Measurements from ENCODE around the gene F7. TPM values are rescaled to one million over a fixed set of nuclear protein-coding genes. Genes with fewer than 3 reads are reported as not detected.

The F7 gene
- total and polyA plus RNA-seq, 2 donors (not counting 3 experiments of a cell fraction or from before 2014, with no cell fraction given), result not detected

DNA sequence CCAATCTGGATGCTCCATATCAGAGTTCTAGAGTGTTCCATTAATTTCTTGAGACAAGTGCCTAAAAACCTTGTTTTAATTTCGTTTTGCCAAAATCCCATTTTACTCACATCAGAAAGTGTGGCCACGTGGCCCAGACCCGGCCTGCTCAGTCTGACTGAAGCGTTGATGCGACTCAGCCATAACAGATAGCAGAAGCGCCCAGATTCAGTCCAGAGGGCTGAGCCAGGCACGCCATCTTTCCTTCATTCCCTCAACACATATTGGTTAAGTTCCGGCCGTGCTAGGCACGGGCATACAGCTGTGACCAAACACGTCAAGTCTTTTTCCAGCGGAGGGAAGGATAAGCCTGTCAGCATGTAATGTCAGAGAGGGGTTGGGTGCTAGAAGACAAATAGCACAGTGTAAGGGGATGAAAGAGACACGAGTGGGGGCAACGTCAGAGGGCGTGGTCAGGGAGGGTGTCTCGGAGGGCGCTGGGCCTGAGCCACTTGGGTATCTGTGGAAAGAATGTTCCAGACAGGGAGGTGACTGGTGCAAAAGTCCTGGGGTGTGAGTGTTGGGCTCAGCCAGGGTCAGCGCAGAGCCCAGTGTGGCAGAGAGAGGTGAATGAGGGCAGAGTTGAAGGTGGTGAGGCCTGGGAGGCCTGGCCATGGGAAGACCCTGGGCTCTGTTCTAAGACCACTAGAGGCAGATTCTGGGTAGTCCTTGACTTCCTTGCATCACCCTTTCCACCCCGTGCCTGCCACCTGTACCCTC is 20.1 kb downstream of the F7 start:
- dilution Hi-C loops (cut with MboI; ENCODE audit: extremely low pct_ligation_motif_present, low sequenced_read_pairs) (no loop called here), intact Hi-C loops (cut with micrococcal nuclease) (no loop called here)
- no peak overlapping the region for H3K9ac ChIP-seq (replicated peaks; ENCODE audit: extremely low read depth, insufficient read depth, low read length)
- no peak overlapping the region for H3K4me3 ChIP-seq (replicated peaks in 1 of 3; ENCODE audit: insufficient read depth in 1 of 3, low read depth in 1 of 3, low read length in 3 of 3)
- no peak overlapping the region for H3K27ac ChIP-seq (ENCODE audit: insufficient read depth, low read depth, low read length)
- no peaks in the 10 kb centered on the region for H3K4me1 ChIP-seq (ENCODE audit: control insufficient read depth, extremely low read depth, insufficient read depth, low read length)
- H3K9me3 ChIP-seq (replicated peaks; ENCODE audit: control insufficient read depth, insufficient read depth, low read length), result no peaks in the 10 kb centered on the region
- H3K36me3 ChIP-seq (ENCODE audit: control insufficient read depth in 2 of 2, extremely low read depth in 1 of 2, insufficient read depth in 2 of 2, low read length in 2 of 2), result no peaks in the 10 kb centered on the region
- no TSS peak for BruUV-seq (replicated peaks)
- FAIRE-seq (no peak), DNase-seq (ENCODE audit: low read depth, low spot score) (no peak)
- no peaks in the 10 kb centered on the region for H3K9me1 ChIP-seq (replicated peaks; ENCODE audit: control insufficient read depth, extremely low read depth, insufficient read depth, low read length)
- H3K27me3 ChIP-seq (ENCODE audit: control insufficient read depth in 2 of 2, insufficient read depth in 2 of 2, low read length in 2 of 2), result peaks cover 0 to 3% of the 10 kb centered on the region in 2 experiments
- TF ChIP-seq POLR2AphosphoS5 (IDR thresholded peaks at IDR 0.05; ENCODE audit: insufficient read depth, low read depth, low read length) (no peak), POLR2A (IDR thresholded peaks at IDR 0.05; ENCODE audit: low read depth, low read length) (no peak), MYC (IDR thresholded peaks at IDR 0.05; ENCODE audit: low read depth, low read length) (no peak), JUN (IDR thresholded peaks at IDR 0.05; ENCODE audit: borderline replicate concordance, insufficient read depth, insufficient read length, low read depth) (no peak), EZH2 (IDR thresholded peaks at IDR 0.05; ENCODE audit: borderline replicate concordance, low read depth, low read length, severe bottlenecking) (no peak), FOS (IDR thresholded peaks at IDR 0.05; ENCODE audit: borderline replicate concordance, insufficient read depth, low read length) (no peak), GATA2 (IDR thresholded peaks at IDR 0.05; ENCODE audit: insufficient read depth, insufficient read length, low read depth, low read length) (no peak)
- TF ChIP-seq, protein P1, sequence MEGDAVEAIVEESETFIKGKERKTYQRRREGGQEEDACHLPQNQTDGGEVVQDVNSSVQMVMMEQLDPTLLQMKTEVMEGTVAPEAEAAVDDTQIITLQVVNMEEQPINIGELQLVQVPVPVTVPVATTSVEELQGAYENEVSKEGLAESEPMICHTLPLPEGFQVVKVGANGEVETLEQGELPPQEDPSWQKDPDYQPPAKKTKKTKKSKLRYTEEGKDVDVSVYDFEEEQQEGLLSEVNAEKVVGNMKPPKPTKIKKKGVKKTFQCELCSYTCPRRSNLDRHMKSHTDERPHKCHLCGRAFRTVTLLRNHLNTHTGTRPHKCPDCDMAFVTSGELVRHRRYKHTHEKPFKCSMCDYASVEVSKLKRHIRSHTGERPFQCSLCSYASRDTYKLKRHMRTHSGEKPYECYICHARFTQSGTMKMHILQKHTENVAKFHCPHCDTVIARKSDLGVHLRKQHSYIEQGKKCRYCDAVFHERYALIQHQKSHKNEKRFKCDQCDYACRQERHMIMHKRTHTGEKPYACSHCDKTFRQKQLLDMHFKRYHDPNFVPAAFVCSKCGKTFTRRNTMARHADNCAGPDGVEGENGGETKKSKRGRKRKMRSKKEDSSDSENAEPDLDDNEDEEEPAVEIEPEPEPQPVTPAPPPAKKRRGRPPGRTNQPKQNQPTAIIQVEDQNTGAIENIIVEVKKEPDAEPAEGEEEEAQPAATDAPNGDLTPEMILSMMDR (IDR thresholded peaks at IDR 0.05; ENCODE audit: extremely low read depth in 1 of 2, insufficient read depth in 1 of 2, low read depth in 1 of 2, low read length in 2 of 2), result no peak
- TF ChIP-seq, protein P2, sequence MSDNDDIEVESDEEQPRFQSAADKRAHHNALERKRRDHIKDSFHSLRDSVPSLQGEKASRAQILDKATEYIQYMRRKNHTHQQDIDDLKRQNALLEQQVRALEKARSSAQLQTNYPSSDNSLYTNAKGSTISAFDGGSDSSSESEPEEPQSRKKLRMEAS (IDR thresholded peaks at IDR 0.05; ENCODE audit: insufficient read depth, insufficient read length), result no peak
- no peaks in the 10 kb centered on the region for H4K20me1 ChIP-seq (replicated peaks; ENCODE audit: control insufficient read depth, extremely low read depth, insufficient read depth, low read length)
- no peak overlapping the region for H2AFZ ChIP-seq (ENCODE audit: low read depth, low read length)
- CTCF ChIA-PET, result no interaction called here
- H3K79me2 ChIP-seq (ENCODE audit: control insufficient read depth, insufficient read depth, low read length), result no peaks in the 10 kb centered on the region
- POLR2A ChIA-PET, result no interaction called here
- no peak overlapping the region for H3K4me2 ChIP-seq (ENCODE audit: insufficient read depth, low read length)
